Measurements from ENCODE around the gene CSNK1A1L. TPM values are rescaled to one million over a fixed set of nuclear protein-coding genes. Genes with fewer than 3 reads are reported as not detected.
"Not testable (repeated sequence)": the region's sequence is repeated elsewhere in the genome, so short reads cannot be mapped to it uniquely, and the experiment has no call there.

Gene CSNK1A1L
- total RNA-seq, 1 donor from 2014 or later, result not detected

GRCh38 chr13:37056228-37056627 lies 49.2 kb downstream of the CSNK1A1L start:
- DNase-seq, result not testable (repeated sequence)

Other genes starting within 250 kb of the CSNK1A1L start
- gene SMAD9, start 185.4 kb downstream of the CSNK1A1L start, total RNA-seq, result 20.1 TPM
- 20.4 TPM for gene ALG5, start 106.3 kb downstream of the CSNK1A1L start, total RNA-seq
- gene EXOSC8, start 104.9 kb downstream of the CSNK1A1L start, total RNA-seq, result 38.2 TPM
- gene SUPT20H, start 46.0 kb downstream of the CSNK1A1L start, total RNA-seq, result 88.6 TPM